Measurements from ENCODE around the gene HSPA12A. TPM values are rescaled to one million over a fixed set of nuclear protein-coding genes. Genes with fewer than 3 reads are reported as not detected.

HSPA12A gene
- polyA plus RNA-seq, 1 donor (not counting 4 experiments of a cell fraction or from before 2014, with no cell fraction given) = 8.1 TPM

DNA sequence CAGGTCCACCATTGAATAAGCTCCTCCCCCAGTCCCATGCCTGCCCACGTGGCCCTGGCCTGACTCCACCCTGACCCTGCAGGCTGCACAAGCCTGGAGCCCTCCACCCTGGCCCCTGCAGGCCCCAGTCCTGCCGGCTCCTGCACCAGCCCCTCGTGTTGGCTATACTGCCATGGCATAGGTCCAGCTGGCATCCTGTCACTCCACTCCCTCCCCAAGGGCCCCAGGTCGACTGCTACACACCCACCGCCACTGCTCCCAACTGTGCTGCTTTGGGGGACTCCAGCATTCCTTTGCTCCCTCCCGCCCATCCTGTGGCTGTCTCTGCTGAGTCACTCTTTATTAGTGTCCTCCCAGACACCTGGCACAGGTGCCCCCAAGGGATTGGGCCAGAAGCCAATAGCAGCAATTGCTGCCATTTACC is 32.4 kb upstream of the HSPA12A start:
- Histone ChIP-seq H3K27me3 (ENCODE audit: control insufficient read depth, extremely low read depth, insufficient read depth, low read length) (no peaks in the 10 kb centered on the region), H3K27ac (ENCODE audit: control insufficient read depth, insufficient read depth, low read length) (no peak overlapping the region), H2AFZ (ENCODE audit: control insufficient read depth, low read length) (no peak overlapping the region), H3K4me1 (ENCODE audit: control insufficient read depth, extremely low read depth, insufficient read depth, low read length) (peaks cover 24% of the 10 kb centered on the region), H3K9me1 (ENCODE audit: control insufficient read depth, extremely low read depth, insufficient read depth, low read length) (no peaks in the 10 kb centered on the region), H3K4me3 (ENCODE audit: control insufficient read depth in 2 of 3, extremely low read depth in 1 of 3, insufficient read depth in 2 of 3, low read depth in 1 of 3, low read length in 3 of 3) (no peak overlapping the region), H3K9me3 (ENCODE audit: control insufficient read depth, low read depth, low read length) (no peaks in the 10 kb centered on the region), H3K9ac (ENCODE audit: control insufficient read depth, extremely low read depth, insufficient read depth, low read length) (no peak overlapping the region), H4K20me1 (ENCODE audit: control insufficient read depth, extremely low read depth, insufficient read depth, low read length) (no peaks in the 10 kb centered on the region), H3K36me3 (ENCODE audit: control insufficient read depth in 2 of 2, extremely low read depth in 1 of 2, insufficient read depth in 2 of 2, low read length in 2 of 2) (no peaks in the 10 kb centered on the region), H3K4me2 (ENCODE audit: control insufficient read depth, extremely low read depth, insufficient read depth, low read depth, low read length) (peak overlapping the region; percentile 50), H3K79me2 (ENCODE audit: control insufficient read depth, insufficient read depth, low read length) (no peaks in the 10 kb centered on the region)
- FAIRE-seq (peak; percentile 82), DNase-seq (ENCODE audit: low read depth, low spot score) (peak; percentile 46)
- dilution Hi-C loops (cut with MboI; ENCODE audit: extremely low pct_ligation_motif_present, low sequenced_read_pairs) = loop anchor here (5.0 kb wide), 1 partner anchor 87 kb away; no protein-coding TSS in a partner anchor
- TF ChIP-seq, protein P1, sequence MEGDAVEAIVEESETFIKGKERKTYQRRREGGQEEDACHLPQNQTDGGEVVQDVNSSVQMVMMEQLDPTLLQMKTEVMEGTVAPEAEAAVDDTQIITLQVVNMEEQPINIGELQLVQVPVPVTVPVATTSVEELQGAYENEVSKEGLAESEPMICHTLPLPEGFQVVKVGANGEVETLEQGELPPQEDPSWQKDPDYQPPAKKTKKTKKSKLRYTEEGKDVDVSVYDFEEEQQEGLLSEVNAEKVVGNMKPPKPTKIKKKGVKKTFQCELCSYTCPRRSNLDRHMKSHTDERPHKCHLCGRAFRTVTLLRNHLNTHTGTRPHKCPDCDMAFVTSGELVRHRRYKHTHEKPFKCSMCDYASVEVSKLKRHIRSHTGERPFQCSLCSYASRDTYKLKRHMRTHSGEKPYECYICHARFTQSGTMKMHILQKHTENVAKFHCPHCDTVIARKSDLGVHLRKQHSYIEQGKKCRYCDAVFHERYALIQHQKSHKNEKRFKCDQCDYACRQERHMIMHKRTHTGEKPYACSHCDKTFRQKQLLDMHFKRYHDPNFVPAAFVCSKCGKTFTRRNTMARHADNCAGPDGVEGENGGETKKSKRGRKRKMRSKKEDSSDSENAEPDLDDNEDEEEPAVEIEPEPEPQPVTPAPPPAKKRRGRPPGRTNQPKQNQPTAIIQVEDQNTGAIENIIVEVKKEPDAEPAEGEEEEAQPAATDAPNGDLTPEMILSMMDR (optimal IDR thresholded peaks at IDR 0.05 in 1 of 3, IDR thresholded peaks at IDR 0.05 in 1 of 3, conservative IDR thresholded peaks at IDR 0.05 in 1 of 3; ENCODE audit: extremely low read depth in 1 of 3, insufficient read depth in 2 of 3, low read length in 3 of 3) = no peak
- no peak for TF ChIP-seq EZH2 (IDR thresholded peaks at IDR 0.05; ENCODE audit: low read length)

DNA sequence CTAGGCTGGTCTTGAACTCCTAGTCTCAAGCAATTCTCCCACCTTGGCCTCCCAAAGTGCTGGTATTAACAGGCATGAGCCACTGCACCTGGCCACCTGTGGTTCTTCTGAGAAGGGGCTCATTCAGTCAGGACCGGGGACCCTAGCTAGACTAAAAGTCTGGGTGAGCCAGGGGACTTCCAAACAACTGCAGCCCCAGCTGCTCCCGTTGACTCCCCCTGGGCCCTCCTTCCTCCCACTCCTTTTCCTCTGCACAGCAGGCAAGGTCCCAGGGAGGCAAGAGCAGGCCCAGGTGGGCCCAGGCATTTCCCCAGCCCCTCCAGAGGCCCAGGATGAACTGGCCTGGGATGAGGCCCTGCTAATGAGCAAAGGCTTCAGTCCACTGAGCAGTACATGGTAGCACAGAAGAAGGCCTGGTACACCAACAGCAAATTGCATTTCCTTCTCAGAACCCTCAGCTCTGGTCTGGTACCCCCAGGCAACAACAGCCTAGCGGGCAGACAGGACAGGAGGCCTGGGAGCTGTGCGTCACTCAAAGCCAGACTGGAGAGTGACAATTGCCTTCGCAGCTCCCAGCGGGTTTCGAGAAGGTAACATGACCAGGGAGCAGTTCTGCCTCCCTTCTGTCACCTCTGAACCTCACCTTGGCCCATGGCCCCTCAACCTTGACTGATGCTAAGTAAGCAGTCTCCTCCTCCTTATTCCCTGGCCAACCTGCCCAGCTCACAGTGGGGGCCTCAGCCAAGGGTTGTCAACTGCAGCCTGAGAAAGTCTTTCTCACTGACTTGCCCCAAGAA is 30.7 kb upstream of the HSPA12A start:
- Histone ChIP-seq H3K36me3 (ENCODE audit: control insufficient read depth in 2 of 2, extremely low read depth in 1 of 2, insufficient read depth in 2 of 2, low read length in 2 of 2) (no peaks in the 10 kb centered on the region), H3K27me3 (ENCODE audit: control insufficient read depth, extremely low read depth, insufficient read depth, low read length) (no peaks in the 10 kb centered on the region), H3K9me3 (ENCODE audit: control insufficient read depth, low read depth, low read length) (no peaks in the 10 kb centered on the region), H3K4me3 (ENCODE audit: control insufficient read depth in 2 of 3, extremely low read depth in 1 of 3, insufficient read depth in 2 of 3, low read depth in 1 of 3, low read length in 3 of 3) (no peak overlapping the region), H3K9me1 (ENCODE audit: control insufficient read depth, extremely low read depth, insufficient read depth, low read length) (no peaks in the 10 kb centered on the region), H3K27ac (ENCODE audit: control insufficient read depth, insufficient read depth, low read length) (no peak overlapping the region), H3K79me2 (ENCODE audit: control insufficient read depth, insufficient read depth, low read length) (no peaks in the 10 kb centered on the region), H2AFZ (ENCODE audit: control insufficient read depth, low read length) (no peak overlapping the region), H3K4me2 (ENCODE audit: control insufficient read depth, extremely low read depth, insufficient read depth, low read depth, low read length) (no peak overlapping the region), H3K9ac (ENCODE audit: control insufficient read depth, extremely low read depth, insufficient read depth, low read length) (no peak overlapping the region), H3K4me1 (ENCODE audit: control insufficient read depth, extremely low read depth, insufficient read depth, low read length) (peaks cover 24% of the 10 kb centered on the region), H4K20me1 (ENCODE audit: control insufficient read depth, extremely low read depth, insufficient read depth, low read length) (no peaks in the 10 kb centered on the region)
- dilution Hi-C loops (cut with MboI; ENCODE audit: extremely low pct_ligation_motif_present, low sequenced_read_pairs) = no loop called here
- TF ChIP-seq, protein P1 (optimal IDR thresholded peaks at IDR 0.05 in 1 of 3, IDR thresholded peaks at IDR 0.05 in 1 of 3, conservative IDR thresholded peaks at IDR 0.05 in 1 of 3; ENCODE audit: extremely low read depth in 1 of 3, insufficient read depth in 2 of 3, low read length in 3 of 3) = no peak
- no peak for TF ChIP-seq EZH2 (IDR thresholded peaks at IDR 0.05; ENCODE audit: low read length)
- no peak for FAIRE-seq
- no peak for DNase-seq (ENCODE audit: low read depth, low spot score)

Data from keratinocyte (primary cell).